Measurements from ENCODE around the gene IER2.
A peak's percentile ranks its signal among the peaks of the same experiment; 100 is the strongest.
"Not testable (repeated sequence)": the region's sequence is repeated elsewhere in the genome, so short reads cannot be mapped to it uniquely, and the experiment has no call there.

IER2 gene

GRCh38 chr19:13163609-13164342 lies 13.6 kb downstream of the IER2 start:
- H3K36me3 ChIP-seq (ENCODE audit: control insufficient read depth, insufficient read depth, low read length) = no peaks in the 10 kb centered on the region
- H3K9me3 ChIP-seq (ENCODE audit: control insufficient read depth, insufficient read depth, low read length) = no peaks in the 10 kb centered on the region
- H3K27me3 ChIP-seq (ENCODE audit: control insufficient read depth, insufficient read depth, low read length) = no peaks in the 10 kb centered on the region
- peaks cover 12% of the 10 kb centered on the region for H3K4me1 ChIP-seq (ENCODE audit: control insufficient read depth, insufficient read depth, low read length)
- H3K4me3 ChIP-seq (ENCODE audit: low read depth, low read length) = peak overlapping the region; percentile 73
- H3K9ac ChIP-seq (ENCODE audit: low read depth, low read length) = peak overlapping the region; percentile 97

GRCh38 chr19:13164343-13165161 lies 14.3 kb downstream of the IER2 start:
- Histone ChIP-seq H3K27me3 (ENCODE audit: control insufficient read depth, insufficient read depth, low read length) (no peaks in the 10 kb centered on the region), H3K4me3 (ENCODE audit: low read depth, low read length) (peak overlapping the region; percentile 73), H3K36me3 (ENCODE audit: control insufficient read depth, insufficient read depth, low read length) (no peaks in the 10 kb centered on the region), H3K4me1 (ENCODE audit: control insufficient read depth, insufficient read depth, low read length) (peaks cover 14% of the 10 kb centered on the region), H3K9me3 (ENCODE audit: control insufficient read depth, insufficient read depth, low read length) (no peaks in the 10 kb centered on the region), H3K9ac (ENCODE audit: low read depth, low read length) (peak overlapping the region; percentile 83)

- no peaks in the 10 kb centered on the region for H3K36me3 ChIP-seq (ENCODE audit: control insufficient read depth, insufficient read depth, low read length)
- H3K9me3 ChIP-seq (ENCODE audit: control insufficient read depth, insufficient read depth, low read length) = no peaks in the 10 kb centered on the region
- H3K4me3 ChIP-seq (ENCODE audit: low read depth, low read length) = peak overlapping the region; percentile 43
- H3K9ac ChIP-seq (ENCODE audit: low read depth, low read length) = peak overlapping the region; percentile 83
- H3K4me1 ChIP-seq (ENCODE audit: control insufficient read depth, insufficient read depth, low read length) = peaks cover 14% of the 10 kb centered on the region
- no peaks in the 10 kb centered on the region for H3K27me3 ChIP-seq (ENCODE audit: control insufficient read depth, insufficient read depth, low read length)
These were observed 15.2 kb downstream of the IER2 start for GRCh38 chr19:13165162-13165997.

- not testable (repeated sequence) for H3K27me3 ChIP-seq (ENCODE audit: control insufficient read depth, insufficient read depth, low read length); H3K9me3 ChIP-seq (ENCODE audit: control insufficient read depth, insufficient read depth, low read length); H3K4me3 ChIP-seq (ENCODE audit: low read depth, low read length); H3K9ac ChIP-seq (ENCODE audit: low read depth, low read length); H3K36me3 ChIP-seq (ENCODE audit: control insufficient read depth, insufficient read depth, low read length)
- H3K4me1 ChIP-seq (ENCODE audit: control insufficient read depth, insufficient read depth, low read length) = peaks cover 14% of the 10 kb centered on the region
These were observed 15.9 kb downstream of the IER2 start for GRCh38 chr19:13166151-13166550.

- no peak overlapping the region for H3K9ac ChIP-seq (ENCODE audit: low read depth, low read length)
- no peaks in the 10 kb centered on the region for H3K9me3 ChIP-seq (ENCODE audit: control insufficient read depth, insufficient read depth, low read length)
- no peak overlapping the region for H3K4me3 ChIP-seq (ENCODE audit: low read depth, low read length)
- peaks cover 11% of the 10 kb centered on the region for H3K4me1 ChIP-seq (ENCODE audit: control insufficient read depth, insufficient read depth, low read length)
- H3K36me3 ChIP-seq (ENCODE audit: control insufficient read depth, insufficient read depth, low read length) = no peaks in the 10 kb centered on the region
- no peaks in the 10 kb centered on the region for H3K27me3 ChIP-seq (ENCODE audit: control insufficient read depth, insufficient read depth, low read length)
These were observed 19.6 kb downstream of the IER2 start for GRCh38 chr19:13169769-13170168.

- H3K36me3 ChIP-seq (ENCODE audit: control insufficient read depth, insufficient read depth, low read length) = no peaks in the 10 kb centered on the region
- H3K27me3 ChIP-seq (ENCODE audit: control insufficient read depth, insufficient read depth, low read length) = no peaks in the 10 kb centered on the region
- H3K4me3 ChIP-seq (ENCODE audit: low read depth, low read length) = no peak overlapping the region
- H3K9me3 ChIP-seq (ENCODE audit: control insufficient read depth, insufficient read depth, low read length) = no peaks in the 10 kb centered on the region
- peaks cover 4% of the 10 kb centered on the region for H3K4me1 ChIP-seq (ENCODE audit: control insufficient read depth, insufficient read depth, low read length)
- H3K9ac ChIP-seq (ENCODE audit: low read depth, low read length) = no peak overlapping the region
These were observed 20.9 kb downstream of the IER2 start for GRCh38 chr19:13171146-13171545.

- Histone ChIP-seq H3K4me1 (ENCODE audit: control insufficient read depth, insufficient read depth, low read length) (peaks cover 2% of the 10 kb centered on the region), H3K36me3 (ENCODE audit: control insufficient read depth, insufficient read depth, low read length) (no peaks in the 10 kb centered on the region), H3K27me3 (ENCODE audit: control insufficient read depth, insufficient read depth, low read length) (no peaks in the 10 kb centered on the region), H3K9me3 (ENCODE audit: control insufficient read depth, insufficient read depth, low read length) (no peaks in the 10 kb centered on the region), H3K4me3 (ENCODE audit: low read depth, low read length) (no peak overlapping the region), H3K9ac (ENCODE audit: low read depth, low read length) (no peak overlapping the region)
These were observed 22.3 kb downstream of the IER2 start for GRCh38 chr19:13172346-13173138.

- Histone ChIP-seq H3K36me3 (ENCODE audit: control insufficient read depth, insufficient read depth, low read length) (no peaks in the 10 kb centered on the region), H3K9me3 (ENCODE audit: control insufficient read depth, insufficient read depth, low read length) (no peaks in the 10 kb centered on the region), H3K9ac (ENCODE audit: low read depth, low read length) (no peak overlapping the region), H3K27me3 (ENCODE audit: control insufficient read depth, insufficient read depth, low read length) (no peaks in the 10 kb centered on the region), H3K4me3 (ENCODE audit: low read depth, low read length) (no peak overlapping the region), H3K4me1 (ENCODE audit: control insufficient read depth, insufficient read depth, low read length) (peaks cover 2% of the 10 kb centered on the region)
These were observed 23.0 kb downstream of the IER2 start for GRCh38 chr19:13173139-13173737.

GRCh38 chr19:13176345-13176744 lies 26.1 kb downstream of the IER2 start:
- H3K27me3 ChIP-seq (ENCODE audit: control insufficient read depth, insufficient read depth, low read length) = no peaks in the 10 kb centered on the region
- H3K4me1 ChIP-seq (ENCODE audit: control insufficient read depth, insufficient read depth, low read length) = no peaks in the 10 kb centered on the region
- H3K36me3 ChIP-seq (ENCODE audit: control insufficient read depth, insufficient read depth, low read length) = no peaks in the 10 kb centered on the region
- no peaks in the 10 kb centered on the region for H3K9me3 ChIP-seq (ENCODE audit: control insufficient read depth, insufficient read depth, low read length)
- no peak overlapping the region for H3K4me3 ChIP-seq (ENCODE audit: low read depth, low read length)
- no peak overlapping the region for H3K9ac ChIP-seq (ENCODE audit: low read depth, low read length)

- not testable (repeated sequence) for H3K36me3 ChIP-seq (ENCODE audit: control insufficient read depth, insufficient read depth, low read length); H3K4me3 ChIP-seq (ENCODE audit: low read depth, low read length); H3K27me3 ChIP-seq (ENCODE audit: control insufficient read depth, insufficient read depth, low read length); H3K9me3 ChIP-seq (ENCODE audit: control insufficient read depth, insufficient read depth, low read length); H3K9ac ChIP-seq (ENCODE audit: low read depth, low read length); H3K4me1 ChIP-seq (ENCODE audit: control insufficient read depth, insufficient read depth, low read length)
These were observed 27.4 kb downstream of the IER2 start for GRCh38 chr19:13177584-13177983.

GRCh38 chr19:13178291-13178690 lies 28.1 kb downstream of the IER2 start:
- H3K27me3 ChIP-seq (ENCODE audit: control insufficient read depth, insufficient read depth, low read length); H3K36me3 ChIP-seq (ENCODE audit: control insufficient read depth, insufficient read depth, low read length); H3K4me1 ChIP-seq (ENCODE audit: control insufficient read depth, insufficient read depth, low read length); H3K9ac ChIP-seq (ENCODE audit: low read depth, low read length); H3K9me3 ChIP-seq (ENCODE audit: control insufficient read depth, insufficient read depth, low read length); H3K4me3 ChIP-seq (ENCODE audit: low read depth, low read length): not testable (repeated sequence)
